ENCODE measurements around the gene VANGL1. TPM values are rescaled to one million over a fixed set of nuclear protein-coding genes. Genes with fewer than 3 reads are reported as not detected.

Gene VANGL1
- total RNA-seq, 2 experiments from 2014 or later: 3.0 to 3.4 TPM

GRCh38 chr1:115644109-115644508, 2.3 kb downstream of the VANGL1 start:
- Mint-ChIP-seq H3K27me3 (peaks cover 28% of the 10 kb centered on the region), H3K27ac (no peak overlapping the region), H3K4me3 (no peak overlapping the region), H3K4me1 (peaks cover 11% of the 10 kb centered on the region), H3K9me3 (ENCODE audit: low read depth) (peaks cover 3% of the 10 kb centered on the region), H3K36me3 (ENCODE audit: low read depth) (peaks cover 3% of the 10 kb centered on the region)
- ATAC-seq (no peak), DNase-seq (no peak)
- POLR2A ChIA-PET: interaction anchor here (0.6 kb wide), 1 partner anchor 1410 kb away, joined by 4 read pairs; no protein-coding TSS in a partner anchor
- CTCF ChIA-PET: no interaction called here
- intact Hi-C loops (cut with DNase I, micrococcal nuclease): loop anchor here in 1 of 2 experiments (10.0 kb wide), 3 partner anchors 481 to 1021 kb away; partner anchors contain the start of gene IGSF3

- CTCF ChIA-PET: no interaction called here
- H3K36me3 Mint-ChIP-seq (ENCODE audit: low read depth): no peaks in the 10 kb centered on the region
- intact Hi-C loops (cut with DNase I, micrococcal nuclease): loop anchor here in 1 of 2 experiments (5.0 to 10.0 kb wide), 4 partner anchors 370 to 1018 kb away; partner anchors contain the start of gene IGSF3
- POLR2A ChIA-PET: no interaction called here
- DNase-seq (no peak), ATAC-seq (no peak)
- no peaks in the 10 kb centered on the region for H3K9me3 Mint-ChIP-seq (ENCODE audit: low read depth)
- H3K27me3 Mint-ChIP-seq: peaks cover 15% of the 10 kb centered on the region
- peaks cover 7% of the 10 kb centered on the region for H3K4me1 Mint-ChIP-seq
- no peak overlapping the region for H3K27ac Mint-ChIP-seq
- H3K4me3 Mint-ChIP-seq: no peak overlapping the region
These were observed 5.3 kb downstream of the VANGL1 start for GRCh38 chr1:115647047-115647446.

DNA sequence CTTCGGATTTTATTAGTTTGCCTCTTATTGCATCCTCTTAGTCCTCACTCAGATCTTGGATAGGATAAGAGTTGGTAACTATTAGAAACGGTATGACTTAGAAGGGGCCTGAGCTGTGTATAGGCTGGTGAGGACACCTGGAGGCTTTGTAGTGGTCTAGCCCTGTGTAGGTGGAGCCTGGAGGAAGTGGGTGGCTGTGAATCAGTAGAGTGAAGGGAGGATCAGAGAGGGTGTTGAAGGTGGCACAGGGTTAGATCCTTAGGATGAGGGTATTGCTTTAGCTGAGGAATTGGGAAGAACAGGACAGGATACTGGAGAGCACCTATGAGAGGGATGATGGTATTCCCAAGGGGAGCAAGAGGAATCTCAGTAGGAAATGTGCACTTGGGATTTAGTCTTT, 5.7 kb downstream of the VANGL1 start:
- DNase-seq: peak; percentile 57
- peak; percentile 75 for ATAC-seq
- Mint-ChIP-seq H3K27me3 (peaks cover 15% of the 10 kb centered on the region), H3K36me3 (ENCODE audit: low read depth) (no peaks in the 10 kb centered on the region), H3K4me1 (peaks cover 7% of the 10 kb centered on the region), H3K4me3 (no peak overlapping the region), H3K27ac (no peak overlapping the region), H3K9me3 (ENCODE audit: low read depth) (no peaks in the 10 kb centered on the region)
- intact Hi-C loops (cut with DNase I, micrococcal nuclease): loop anchor here in 1 of 2 experiments (5.0 to 10.0 kb wide), 4 partner anchors 370 to 1017 kb away; partner anchors contain the start of gene IGSF3
- CTCF ChIA-PET: no interaction called here
- POLR2A ChIA-PET: no interaction called here

GRCh38 chr1:115647919-115648650, 6.3 kb downstream of the VANGL1 start:
- Mint-ChIP-seq H3K27me3 (peaks cover 12% of the 10 kb centered on the region), H3K36me3 (ENCODE audit: low read depth) (no peaks in the 10 kb centered on the region), H3K27ac (no peak overlapping the region), H3K4me3 (no peak overlapping the region), H3K9me3 (ENCODE audit: low read depth) (no peaks in the 10 kb centered on the region), H3K4me1 (peaks cover 4% of the 10 kb centered on the region)
- DNase-seq (no peak), ATAC-seq (no peak)
- ChIA-PET CTCF (no interaction called here), POLR2A (no interaction called here)
- intact Hi-C loops (cut with DNase I, micrococcal nuclease): loop anchor here in 1 of 2 experiments (5.0 to 10.0 kb wide), 4 partner anchors 371 to 1017 kb away; partner anchors contain the start of gene IGSF3

GRCh38 chr1:115648717-115649691, 7.2 kb downstream of the VANGL1 start:
- no peak overlapping the region for H3K27ac Mint-ChIP-seq
- peak; percentile 92 for ATAC-seq
- intact Hi-C loops (cut with DNase I, micrococcal nuclease): loop anchor here in 1 of 2 experiments (5.0 to 10.0 kb wide), 4 partner anchors 372 to 1016 kb away; partner anchors contain the start of gene IGSF3
- H3K36me3 Mint-ChIP-seq (ENCODE audit: low read depth): no peaks in the 10 kb centered on the region
- H3K9me3 Mint-ChIP-seq (ENCODE audit: low read depth): no peaks in the 10 kb centered on the region
- CTCF ChIA-PET: interaction anchor here (0.7 to 1.4 kb wide), 2 partner anchors 40 to 58 kb away, joined by 3 to 4 read pairs; no protein-coding TSS in a partner anchor
- POLR2A ChIA-PET: no interaction called here
- DNase-seq: peak; percentile 53
- peaks cover 8% of the 10 kb centered on the region for H3K27me3 Mint-ChIP-seq
- H3K4me1 Mint-ChIP-seq: no peaks in the 10 kb centered on the region
- no peak overlapping the region for H3K4me3 Mint-ChIP-seq

- H3K36me3 Mint-ChIP-seq (ENCODE audit: low read depth): no peaks in the 10 kb centered on the region
- intact Hi-C loops (cut with DNase I, micrococcal nuclease): loop anchor here in 1 of 2 experiments (5.0 to 10.0 kb wide), 4 partner anchors 373 to 1015 kb away; partner anchors contain the start of gene IGSF3
- no peak overlapping the region for H3K4me3 Mint-ChIP-seq
- peaks cover 4% of the 10 kb centered on the region for H3K27me3 Mint-ChIP-seq
- ChIA-PET CTCF (interaction anchor here (1.4 kb wide), 1 partner anchor 57 kb away, joined by 4 read pairs; no protein-coding TSS in a partner anchor), POLR2A (no interaction called here)
- ATAC-seq (no peak), DNase-seq (no peak)
- H3K9me3 Mint-ChIP-seq (ENCODE audit: low read depth): no peaks in the 10 kb centered on the region
- H3K27ac Mint-ChIP-seq: no peak overlapping the region
- H3K4me1 Mint-ChIP-seq: peaks cover 5% of the 10 kb centered on the region
These were observed 8.2 kb downstream of the VANGL1 start for GRCh38 chr1:115649964-115650363.

DNA sequence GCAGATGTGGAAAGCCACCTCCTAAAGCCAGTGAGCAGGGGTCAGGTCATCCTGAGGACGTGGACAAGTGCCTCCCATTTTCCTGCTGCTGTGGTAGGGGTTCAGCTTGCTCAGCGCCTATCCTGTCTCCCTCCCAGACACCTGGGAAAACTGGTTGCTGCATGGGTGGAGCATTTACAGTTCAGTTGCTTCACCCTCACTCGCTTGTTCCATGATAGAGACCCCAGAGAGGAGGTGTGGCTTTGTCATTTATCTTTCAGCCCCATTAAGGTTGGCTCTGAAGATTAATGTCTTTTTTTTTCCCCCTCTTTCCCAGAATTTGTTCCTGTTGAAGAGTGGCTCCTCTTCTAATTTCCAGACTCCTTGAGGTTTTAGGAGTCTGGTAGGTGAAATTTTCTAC, 9.2 kb downstream of the VANGL1 start:
- H3K27ac Mint-ChIP-seq: no peak overlapping the region
- peaks cover 4% of the 10 kb centered on the region for H3K27me3 Mint-ChIP-seq
- H3K4me1 Mint-ChIP-seq: peaks cover 9% of the 10 kb centered on the region
- no peak overlapping the region for H3K4me3 Mint-ChIP-seq
- ChIA-PET CTCF (no interaction called here), POLR2A (no interaction called here)
- H3K9me3 Mint-ChIP-seq (ENCODE audit: low read depth): no peaks in the 10 kb centered on the region
- no peak for ATAC-seq
- H3K36me3 Mint-ChIP-seq (ENCODE audit: low read depth): no peaks in the 10 kb centered on the region
- intact Hi-C loops (cut with DNase I, micrococcal nuclease): no loop called here
- no peak for DNase-seq

- Mint-ChIP-seq H3K9me3 (ENCODE audit: low read depth) (no peaks in the 10 kb centered on the region), H3K4me3 (no peak overlapping the region), H3K27ac (no peak overlapping the region), H3K4me1 (peaks cover 9% of the 10 kb centered on the region), H3K27me3 (peaks cover 4% of the 10 kb centered on the region), H3K36me3 (ENCODE audit: low read depth) (no peaks in the 10 kb centered on the region)
- ChIA-PET CTCF (no interaction called here), POLR2A (no interaction called here)
- intact Hi-C loops (cut with DNase I, micrococcal nuclease): no loop called here
- ATAC-seq: no peak
- no peak for DNase-seq
These were observed 9.6 kb downstream of the VANGL1 start for GRCh38 chr1:115651391-115651790.

DNA sequence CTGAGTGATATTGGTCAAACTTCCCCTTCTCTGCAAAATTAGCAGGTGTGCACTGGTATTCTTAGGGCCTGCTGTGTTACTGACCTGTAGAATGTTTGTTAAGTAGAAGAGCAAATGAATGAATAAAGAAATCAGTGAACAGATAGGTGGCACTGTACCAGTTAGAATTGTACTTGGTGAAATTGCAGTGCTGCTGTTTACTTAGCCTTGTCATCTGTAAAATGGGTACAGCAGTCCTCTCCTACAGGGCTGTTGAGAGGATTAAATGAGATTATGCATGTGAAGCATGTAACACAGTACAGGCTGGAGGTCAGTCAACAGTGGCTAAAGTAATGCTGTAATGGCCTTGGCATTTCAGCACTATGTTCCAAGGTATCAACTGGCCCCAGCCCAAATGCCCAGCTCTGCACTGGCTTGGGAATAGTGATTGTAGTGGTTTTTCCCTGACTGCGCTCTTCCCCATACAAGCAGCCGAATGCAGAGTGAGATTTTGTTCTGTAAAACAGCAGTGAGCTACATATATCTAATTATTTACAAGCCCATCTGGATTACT, 10.5 kb downstream of the VANGL1 start:
- Mint-ChIP-seq H3K4me3 (no peak overlapping the region), H3K27ac (no peak overlapping the region), H3K9me3 (ENCODE audit: low read depth) (no peaks in the 10 kb centered on the region), H3K27me3 (peaks cover 4% of the 10 kb centered on the region), H3K36me3 (ENCODE audit: low read depth) (no peaks in the 10 kb centered on the region), H3K4me1 (peaks cover 9% of the 10 kb centered on the region)
- ChIA-PET POLR2A (no interaction called here), CTCF (interaction anchor here (1.2 kb wide), 1 partner anchor 54 kb away, joined by 3 read pairs; no protein-coding TSS in a partner anchor)
- intact Hi-C loops (cut with DNase I, micrococcal nuclease): no loop called here
- DNase-seq (no peak), ATAC-seq (no peak)

GRCh38 chr1:115654125-115654524, 12.4 kb downstream of the VANGL1 start:
- DNase-seq: no peak
- ATAC-seq: no peak
- peaks cover 4% of the 10 kb centered on the region for H3K27me3 Mint-ChIP-seq
- H3K9me3 Mint-ChIP-seq (ENCODE audit: low read depth): no peaks in the 10 kb centered on the region
- ChIA-PET POLR2A (no interaction called here), CTCF (no interaction called here)
- intact Hi-C loops (cut with DNase I, micrococcal nuclease): no loop called here
- H3K27ac Mint-ChIP-seq: no peak overlapping the region
- no peak overlapping the region for H3K4me3 Mint-ChIP-seq
- peaks cover 9% of the 10 kb centered on the region for H3K4me1 Mint-ChIP-seq
- H3K36me3 Mint-ChIP-seq (ENCODE audit: low read depth): no peaks in the 10 kb centered on the region

GRCh38 chr1:115654663-115655305, 13.0 kb downstream of the VANGL1 start:
- CTCF ChIA-PET: no interaction called here
- ATAC-seq: no peak
- no peak overlapping the region for H3K4me3 Mint-ChIP-seq

More at GRCh38 chr1:115654663-115655305, 13.0 kb downstream of the VANGL1 start:
- Mint-ChIP-seq H3K27me3 (peaks cover 2% of the 10 kb centered on the region), H3K36me3 (ENCODE audit: low read depth) (no peaks in the 10 kb centered on the region), H3K27ac (no peak overlapping the region), H3K9me3 (ENCODE audit: low read depth) (no peaks in the 10 kb centered on the region), H3K4me1 (peaks cover 9% of the 10 kb centered on the region)
- POLR2A ChIA-PET: no interaction called here
- no peak for DNase-seq
- intact Hi-C loops (cut with DNase I, micrococcal nuclease): no loop called here

Measured in activated CD4-positive, alpha-beta T cell treated with anti-CD3 and anti-CD28 coated beads for 36 hours (primary cell).